ENCODE data around the gene CARHSP1.
"Not testable (repeated sequence)": the region's sequence is repeated elsewhere in the genome, so short reads cannot be mapped to it uniquely, and the experiment has no call there.

Gene CARHSP1

DNA sequence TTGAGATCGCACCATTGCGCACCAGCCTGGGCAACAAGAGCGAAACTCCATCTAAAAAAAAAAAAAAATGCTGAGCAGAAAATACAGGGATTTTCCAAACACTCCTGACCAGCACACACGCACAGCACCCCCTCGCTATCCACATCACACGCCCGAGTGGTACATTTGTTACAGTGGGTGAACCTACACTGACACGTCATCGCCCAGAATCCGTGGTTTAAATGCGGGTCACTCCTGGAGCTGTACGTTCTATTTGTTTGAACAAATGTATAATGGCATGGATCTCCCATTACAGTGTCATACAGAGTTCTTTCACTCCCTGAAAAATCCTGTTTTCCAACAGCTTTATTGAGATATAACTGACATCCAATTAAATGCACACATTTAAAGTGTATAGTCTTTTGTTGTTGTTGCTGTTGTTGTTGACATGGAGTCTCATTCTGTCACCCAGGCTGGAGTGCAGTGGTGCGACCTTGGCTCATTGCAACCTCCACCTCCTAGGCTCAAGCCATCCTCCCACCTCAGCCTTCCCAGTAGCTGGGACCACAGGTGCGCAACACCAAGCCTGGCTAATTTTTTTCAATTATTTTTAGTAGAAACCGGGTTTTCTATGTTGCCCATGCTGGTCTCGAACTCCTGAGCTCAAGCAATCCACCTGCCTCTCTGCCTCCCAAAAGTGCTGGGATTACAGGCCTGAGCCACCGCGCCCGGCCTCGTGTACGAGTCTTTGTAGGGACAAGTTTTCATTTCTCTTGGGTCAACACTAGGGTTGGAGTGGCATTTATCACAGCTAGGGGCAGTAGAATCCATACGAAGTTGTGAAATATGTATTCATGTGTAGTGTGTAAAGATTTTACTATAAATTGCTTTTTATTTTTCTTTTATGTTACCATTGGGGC is 4.4 kb upstream of the CARHSP1 start (continued):
- TF ChIP-seq, protein P1, sequence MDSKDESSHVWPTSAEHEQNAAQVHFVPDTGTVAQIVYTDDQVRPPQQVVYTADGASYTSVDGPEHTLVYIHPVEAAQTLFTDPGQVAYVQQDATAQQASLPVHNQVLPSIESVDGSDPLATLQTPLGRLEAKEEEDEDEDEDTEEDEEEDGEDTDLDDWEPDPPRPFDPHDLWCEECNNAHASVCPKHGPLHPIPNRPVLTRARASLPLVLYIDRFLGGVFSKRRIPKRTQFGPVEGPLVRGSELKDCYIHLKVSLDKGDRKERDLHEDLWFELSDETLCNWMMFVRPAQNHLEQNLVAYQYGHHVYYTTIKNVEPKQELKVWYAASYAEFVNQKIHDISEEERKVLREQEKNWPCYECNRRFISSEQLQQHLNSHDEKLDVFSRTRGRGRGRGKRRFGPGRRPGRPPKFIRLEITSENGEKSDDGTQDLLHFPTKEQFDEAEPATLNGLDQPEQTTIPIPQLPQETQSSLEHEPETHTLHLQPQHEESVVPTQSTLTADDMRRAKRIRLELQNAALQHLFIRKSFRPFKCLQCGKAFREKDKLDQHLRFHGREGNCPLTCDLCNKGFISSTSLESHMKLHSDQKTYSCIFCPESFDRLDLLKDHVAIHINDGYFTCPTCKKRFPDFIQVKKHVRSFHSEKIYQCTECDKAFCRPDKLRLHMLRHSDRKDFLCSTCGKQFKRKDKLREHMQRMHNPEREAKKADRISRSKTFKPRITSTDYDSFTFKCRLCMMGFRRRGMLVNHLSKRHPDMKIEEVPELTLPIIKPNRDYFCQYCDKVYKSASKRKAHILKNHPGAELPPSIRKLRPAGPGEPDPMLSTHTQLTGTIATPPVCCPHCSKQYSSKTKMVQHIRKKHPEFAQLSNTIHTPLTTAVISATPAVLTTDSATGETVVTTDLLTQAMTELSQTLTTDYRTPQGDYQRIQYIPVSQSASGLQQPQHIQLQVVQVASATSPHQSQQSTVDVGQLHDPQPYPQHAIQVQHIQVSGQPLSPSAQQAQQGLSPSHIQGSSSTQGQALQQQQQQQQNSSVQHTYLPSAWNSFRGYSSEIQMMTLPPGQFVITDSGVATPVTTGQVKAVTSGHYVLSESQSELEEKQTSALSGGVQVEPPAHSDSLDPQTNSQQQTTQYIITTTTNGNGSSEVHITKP (tag by site-specific recombination; IDR thresholded peaks at IDR 0.05), result no peak
- TF ChIP-seq ZNF664 (tag by site-specific recombination; IDR thresholded peaks at IDR 0.05) (peak; percentile 92), OSR2 (tag by site-specific recombination; IDR thresholded peaks at IDR 0.05) (no peak), ZNF292 (tag by site-specific recombination; IDR thresholded peaks at IDR 0.05; ENCODE audit: borderline replicate concordance, low read depth) (no peak), ZNF629 (tag by site-specific recombination; IDR thresholded peaks at IDR 0.05) (no peak), ZNF274 (IDR thresholded peaks at IDR 0.05; ENCODE audit: low read length) (no peak), ZNF274 (tag by site-specific recombination; IDR thresholded peaks at IDR 0.05; ENCODE audit: borderline replicate concordance) (no peak), ZNF768 (tag by site-specific recombination; IDR thresholded peaks at IDR 0.05) (no peak), ATF2 (tag by site-specific recombination; IDR thresholded peaks at IDR 0.05; ENCODE audit: low read depth) (no peak), YY1 (tag by site-specific recombination; IDR thresholded peaks at IDR 0.05) (no peak), ZNF596 (tag by site-specific recombination; IDR thresholded peaks at IDR 0.05) (no peak), ZNF501 (tag by site-specific recombination; IDR thresholded peaks at IDR 0.05) (no peak)
- TF ChIP-seq, protein P2, sequence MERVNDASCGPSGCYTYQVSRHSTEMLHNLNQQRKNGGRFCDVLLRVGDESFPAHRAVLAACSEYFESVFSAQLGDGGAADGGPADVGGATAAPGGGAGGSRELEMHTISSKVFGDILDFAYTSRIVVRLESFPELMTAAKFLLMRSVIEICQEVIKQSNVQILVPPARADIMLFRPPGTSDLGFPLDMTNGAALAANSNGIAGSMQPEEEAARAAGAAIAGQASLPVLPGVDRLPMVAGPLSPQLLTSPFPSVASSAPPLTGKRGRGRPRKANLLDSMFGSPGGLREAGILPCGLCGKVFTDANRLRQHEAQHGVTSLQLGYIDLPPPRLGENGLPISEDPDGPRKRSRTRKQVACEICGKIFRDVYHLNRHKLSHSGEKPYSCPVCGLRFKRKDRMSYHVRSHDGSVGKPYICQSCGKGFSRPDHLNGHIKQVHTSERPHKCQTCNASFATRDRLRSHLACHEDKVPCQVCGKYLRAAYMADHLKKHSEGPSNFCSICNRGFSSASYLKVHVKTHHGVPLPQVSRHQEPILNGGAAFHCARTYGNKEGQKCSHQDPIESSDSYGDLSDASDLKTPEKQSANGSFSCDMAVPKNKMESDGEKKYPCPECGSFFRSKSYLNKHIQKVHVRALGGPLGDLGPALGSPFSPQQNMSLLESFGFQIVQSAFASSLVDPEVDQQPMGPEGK (tag by site-specific recombination; IDR thresholded peaks at IDR 0.05), result no peak

GRCh38 chr16:8872071-8872470 is 3.3 kb upstream of the CARHSP1 start:
- H3K4me3 ChIP-seq (ENCODE audit: low read depth, low read length), result no peak overlapping the region
- TF ChIP-seq EGR2 (tag by site-specific recombination; IDR thresholded peaks at IDR 0.05; ENCODE audit: low read depth), result no peak
- TF ChIP-seq PRDM4 (tag by site-specific recombination; IDR thresholded peaks at IDR 0.05), result no peak
- TF ChIP-seq, protein P3, sequence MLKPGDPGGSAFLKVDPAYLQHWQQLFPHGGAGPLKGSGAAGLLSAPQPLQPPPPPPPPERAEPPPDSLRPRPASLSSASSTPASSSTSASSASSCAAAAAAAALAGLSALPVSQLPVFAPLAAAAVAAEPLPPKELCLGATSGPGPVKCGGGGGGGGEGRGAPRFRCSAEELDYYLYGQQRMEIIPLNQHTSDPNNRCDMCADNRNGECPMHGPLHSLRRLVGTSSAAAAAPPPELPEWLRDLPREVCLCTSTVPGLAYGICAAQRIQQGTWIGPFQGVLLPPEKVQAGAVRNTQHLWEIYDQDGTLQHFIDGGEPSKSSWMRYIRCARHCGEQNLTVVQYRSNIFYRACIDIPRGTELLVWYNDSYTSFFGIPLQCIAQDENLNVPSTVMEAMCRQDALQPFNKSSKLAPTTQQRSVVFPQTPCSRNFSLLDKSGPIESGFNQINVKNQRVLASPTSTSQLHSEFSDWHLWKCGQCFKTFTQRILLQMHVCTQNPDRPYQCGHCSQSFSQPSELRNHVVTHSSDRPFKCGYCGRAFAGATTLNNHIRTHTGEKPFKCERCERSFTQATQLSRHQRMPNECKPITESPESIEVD (tag by site-specific recombination; IDR thresholded peaks at IDR 0.05), result no peak
- TF ChIP-seq ZNF510 (tag by site-specific recombination; IDR thresholded peaks at IDR 0.05; ENCODE audit: insufficient replicate concordance), result no peak
- TF ChIP-seq ZNF776 (tag by site-specific recombination; IDR thresholded peaks at IDR 0.05; ENCODE audit: borderline replicate concordance), result no peak
- no peak for TF ChIP-seq ZSCAN30 (tag by site-specific recombination; IDR thresholded peaks at IDR 0.05)
- no peaks in the 10 kb centered on the region for H3K9me3 ChIP-seq (ENCODE audit: control insufficient read depth, insufficient read depth, low read depth, low read length)
- H3K27ac ChIP-seq (ENCODE audit: extremely low read depth, low read depth, low read length), result no peak overlapping the region
- H3K4me1 ChIP-seq (ENCODE audit: control insufficient read depth, insufficient read depth, low read length), result peaks cover 3% of the 10 kb centered on the region; the same call in 1 of the 2 replicates
- POLR2A ChIA-PET, result interaction anchor here (0.7 kb wide), 1 partner anchor 158 kb away, joined by 5 read pairs; no protein-coding TSS in a partner anchor
- CTCF ChIA-PET, result interaction anchor here (0.7 to 4.5 kb wide), 3 partner anchors 9 to 39 kb away, joined by 3 to 30 read pairs (median 3); partner anchors contain the start of gene LITAFD
- H3K36me3 ChIP-seq (ENCODE audit: control insufficient read depth in 2 of 2, insufficient read depth in 1 of 2, low read length in 2 of 2), result no peaks in the 10 kb centered on the region

- H3K4me1 ChIP-seq (ENCODE audit: control insufficient read depth, insufficient read depth, low read length); H3K4me3 ChIP-seq (ENCODE audit: low read depth, low read length); POLR2A ChIA-PET; H3K9me3 ChIP-seq (ENCODE audit: control insufficient read depth, insufficient read depth, low read depth, low read length); H3K27ac ChIP-seq (ENCODE audit: extremely low read depth, low read depth, low read length); H3K36me3 ChIP-seq (ENCODE audit: control insufficient read depth in 2 of 2, insufficient read depth in 1 of 2, low read length in 2 of 2): not testable (repeated sequence)
- CTCF ChIA-PET, result interaction anchor here (1.0 to 4.5 kb wide), 2 partner anchors 11 to 47 kb away, joined by 4 to 30 read pairs; partner anchors contain the start of gene LITAFD
Measured at GRCh38 chr16:8869988-8870241, 1.1 kb upstream of the CARHSP1 start.
